Endothelial cell of umbilical vein (primary cell): ENCODE data around the gene TUBA4A. TPM values are rescaled to one million over a fixed set of nuclear protein-coding genes. Genes with fewer than 3 reads are reported as not detected.

Experiments used
- BruUV-seq: library from RNA; stranded (reverse); fragments of 400-500 nt; replicated peaks from 2 replicates; lab custom pipeline; 2021; lab: Mats Ljungman, UMichigan
- CTCF ChIA-PET: fragments of 300-600, 350-600 bp; sonication (Branson Sonifier 250); formaldehyde crosslinking; loops from one replicate; lab custom pipeline; 2021; ENCODE audit warnings: antibody characterized with exemption, inconsistent platforms; lab: Charles Lee
- POLR2A ChIA-PET: fragments of 300-600, 350-600 bp; sonication (Branson Sonifier 250); formaldehyde crosslinking; loops from one replicate; lab custom pipeline; 2021; ENCODE audit warnings: antibody characterized with exemption, inconsistent platforms; lab: Charles Lee
- DNase-seq: peaks from one replicate; pipeline ENCODE4 v3.0.0-alpha.2; 2011; ENCODE audit warnings: low read depth, low spot score
- FAIRE-seq: peaks from 2 replicates; lab custom pipeline; 2011; peaks lifted over from hg19 to GRCh38; lab: Jason Lieb, UNC
- H2AFZ ChIP-seq: 2 replicates; pipeline ENCODE4 v1.6.0; 2012; ENCODE audit warnings: low read depth, low read length, control low read depth, inconsistent platforms
- H3K27ac ChIP-seq: 2 replicates; pipeline ENCODE4 v1.5.1; 2011; ENCODE audit warnings: low read depth, mild to moderate bottlenecking, control low read depth, low read length, moderate library complexity; ENCODE audit not compliant: insufficient read depth
- H3K27me3 ChIP-seq, 2 experiments: 2 replicates each; pipeline versions ENCODE4 v1.6.0 to v1.6.1; 2011; ENCODE audit warnings: low read length in 2 of 2, mixed read lengths in 1 of 2; ENCODE audit not compliant: control insufficient read depth in 2 of 2, insufficient read depth in 2 of 2
- H3K36me3 ChIP-seq, 2 experiments: 2 replicates in 1 of 2; 3 replicates in 1 of 2; pipeline ENCODE4 v1.5.1; 2011; ENCODE audit warnings: low read length in 2 of 2, mild to moderate bottlenecking in 1 of 2, moderate library complexity in 1 of 2; ENCODE audit not compliant: control insufficient read depth in 2 of 2, insufficient read depth in 2 of 2; ENCODE audit errors: extremely low read depth in 1 of 2
- H3K4me1 ChIP-seq: 3 replicates; pipeline ENCODE4 v1.5.1; 2011; ENCODE audit warnings: mild to moderate bottlenecking, low read length; ENCODE audit not compliant: control insufficient read depth, insufficient read depth; ENCODE audit errors: extremely low read depth
- H3K4me2 ChIP-seq: 2 replicates; pipeline ENCODE4 v1.6.1; 2011; ENCODE audit warnings: low read length, control low read depth, mixed read lengths; ENCODE audit not compliant: insufficient read depth
- H3K4me3 ChIP-seq, 3 experiments: fragments of 200-600 bp in 1 of 3; sonication (generic), shearing (Covaris generic) in 1 of 3; replicated peaks in 1 of 3; 2 replicates each; pipeline ENCODE4 v1.5.1; 2011 to 2016; ENCODE audit warnings: control low read depth in 3 of 3, low read length in 3 of 3, mild to moderate bottlenecking in 2 of 3, inconsistent platforms in 1 of 3, low read depth in 1 of 3, moderate library complexity in 1 of 3; ENCODE audit not compliant: insufficient read depth in 1 of 3
- H3K79me2 ChIP-seq: 2 replicates; pipeline ENCODE4 v1.6.0; 2012; ENCODE audit warnings: low read length, inconsistent platforms; ENCODE audit not compliant: control insufficient read depth, insufficient read depth
- H3K9ac ChIP-seq: replicated peaks from 2 replicates; pipeline ENCODE3; 2011; ENCODE audit warnings: low read length, control low read depth; ENCODE audit not compliant: insufficient read depth; ENCODE audit errors: extremely low read depth
- H3K9me1 ChIP-seq: replicated peaks from 3 replicates; pipeline ENCODE4 v1.6.0; 2011; ENCODE audit warnings: mild to moderate bottlenecking, low read length; ENCODE audit not compliant: control insufficient read depth, insufficient read depth; ENCODE audit errors: extremely low read depth
- H3K9me3 ChIP-seq: replicated peaks from 2 replicates; pipeline ENCODE4 v1.5.1; 2012; ENCODE audit warnings: low read length, inconsistent platforms; ENCODE audit not compliant: control insufficient read depth, insufficient read depth
- H4K20me1 ChIP-seq: replicated peaks from 2 replicates; pipeline ENCODE3; 2011; ENCODE audit warnings: mild to moderate bottlenecking, low read length; ENCODE audit not compliant: control insufficient read depth, insufficient read depth; ENCODE audit errors: extremely low read depth
- MYC ChIP-seq: IDR thresholded peaks from one replicate; pipeline ENCODE4 v1.6.1; 2011; ENCODE audit warnings: mild to moderate bottlenecking, low read depth, low read length
- POLR2A ChIP-seq: IDR thresholded peaks from 2 replicates; pipeline ENCODE4 v1.6.1; 2012; ENCODE audit warnings: low read depth, mild to moderate bottlenecking, control low read depth, low read length
- POLR2AphosphoS5 ChIP-seq: IDR thresholded peaks from 2 replicates; pipeline ENCODE4 v1.6.1; 2012; ENCODE audit warnings: low read depth, mild to moderate bottlenecking, control low read depth, low read length, moderate library complexity; ENCODE audit not compliant: insufficient read depth
- dilution Hi-C: fragments of 300-500 bp; cut with MboI; formaldehyde crosslinking; loops from one replicate; pipeline ENCODE4 v1.15.0; 2019; ENCODE audit warnings: low sequenced_read_pairs; ENCODE audit not compliant: extremely low pct_ligation_motif_present
- intact Hi-C: fragments of 100-400 bp; cut with micrococcal nuclease; formaldehyde crosslinking; loops from one replicate; pipeline ENCODE4 v1.10.0; 2022
- polyA plus RNA-seq, 4 experiments: library from polyadenylated mRNA; depleted of rRNA in 3 of 4; stranded (reverse) in 3 of 4; unstranded in 1 of 4; fragments of >200 nt; gene quantifications; 2 replicates each; pipeline versions ENCODE4 v1.2.1 to v1.2.3, GENCODE V29; 2011 to 2012; ENCODE audit warnings: missing spikeins in 1 of 4
- total RNA-seq: library from RNA; stranded (reverse); gene quantifications from 2 replicates; pipeline ENCODE4 v1.2.3, GENCODE V29; 2021
- TF ChIP-seq, protein P1 (sequence below): IDR thresholded peaks from 2 replicates; pipeline ENCODE4 v1.6.1; 2011; ENCODE audit not compliant: insufficient read depth, insufficient read length
- TF ChIP-seq, protein P2 (sequence below), 2 donors: IDR thresholded peaks; 1 replicate in 1 of 2; 2 replicates in 1 of 2; pipeline ENCODE4 v1.5.1; 2011; ENCODE audit warnings: low read length in 2 of 2, mild to moderate bottlenecking in 2 of 2, moderate library complexity in 2 of 2, control low read depth in 1 of 2, inconsistent platforms in 1 of 2, low read depth in 1 of 2; ENCODE audit not compliant: insufficient read depth in 1 of 2; ENCODE audit errors: extremely low read depth in 1 of 2

TUBA4A gene
- total and polyA plus RNA-seq, 2 donors (not counting 3 experiments of a cell fraction or from before 2014, with no cell fraction given) = 16.5 to 24.8 TPM

DNA sequence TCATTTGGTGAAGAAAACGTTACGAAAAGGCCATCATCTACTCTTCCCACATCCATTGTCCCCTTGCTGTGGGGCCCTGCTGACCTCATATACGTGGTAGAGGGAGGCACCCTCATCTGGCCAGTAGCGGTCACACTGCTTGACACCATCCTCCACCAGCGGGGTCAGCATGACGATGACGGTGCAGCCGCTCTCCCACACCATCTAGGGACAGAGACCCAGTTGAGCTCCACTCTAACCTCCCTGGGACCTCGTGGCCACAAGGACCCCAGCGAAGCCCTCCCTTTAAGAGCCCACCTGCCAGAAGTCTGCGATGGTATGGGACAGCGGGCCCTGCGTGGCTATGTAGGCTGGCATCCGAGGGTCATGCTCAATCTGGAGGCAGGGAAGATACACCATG lies 42.4 kb upstream of the TUBA4A start:
- dilution Hi-C loops = no loop called here

More for the DNA sequence above, 42.4 kb upstream of the TUBA4A start:
- Histone ChIP-seq H3K27ac (no peak overlapping the region), H3K4me3 (no peak overlapping the region), H3K9me3 (no peaks in the 10 kb centered on the region), H3K36me3 (no peaks in the 10 kb centered on the region), H3K9me1 (no peaks in the 10 kb centered on the region), H3K27me3 (peaks cover 1 to 9% of the 10 kb centered on the region in 2 experiments), H3K79me2 (no peaks in the 10 kb centered on the region), H2AFZ (no peak overlapping the region), H4K20me1 (no peaks in the 10 kb centered on the region), H3K4me1 (peaks cover 4% of the 10 kb centered on the region), H3K9ac (no peak overlapping the region), H3K4me2 (no peak overlapping the region)
- intact Hi-C loops = loop anchor here (5.0 kb wide), 2 partner anchors 91 to 314 kb away; partner anchors contain the start of gene DNPEP
- TF ChIP-seq POLR2AphosphoS5 (no peak), MYC (no peak), POLR2A (no peak)
- TF ChIP-seq, protein P1, sequence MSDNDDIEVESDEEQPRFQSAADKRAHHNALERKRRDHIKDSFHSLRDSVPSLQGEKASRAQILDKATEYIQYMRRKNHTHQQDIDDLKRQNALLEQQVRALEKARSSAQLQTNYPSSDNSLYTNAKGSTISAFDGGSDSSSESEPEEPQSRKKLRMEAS = no peak
- TF ChIP-seq, protein P2, sequence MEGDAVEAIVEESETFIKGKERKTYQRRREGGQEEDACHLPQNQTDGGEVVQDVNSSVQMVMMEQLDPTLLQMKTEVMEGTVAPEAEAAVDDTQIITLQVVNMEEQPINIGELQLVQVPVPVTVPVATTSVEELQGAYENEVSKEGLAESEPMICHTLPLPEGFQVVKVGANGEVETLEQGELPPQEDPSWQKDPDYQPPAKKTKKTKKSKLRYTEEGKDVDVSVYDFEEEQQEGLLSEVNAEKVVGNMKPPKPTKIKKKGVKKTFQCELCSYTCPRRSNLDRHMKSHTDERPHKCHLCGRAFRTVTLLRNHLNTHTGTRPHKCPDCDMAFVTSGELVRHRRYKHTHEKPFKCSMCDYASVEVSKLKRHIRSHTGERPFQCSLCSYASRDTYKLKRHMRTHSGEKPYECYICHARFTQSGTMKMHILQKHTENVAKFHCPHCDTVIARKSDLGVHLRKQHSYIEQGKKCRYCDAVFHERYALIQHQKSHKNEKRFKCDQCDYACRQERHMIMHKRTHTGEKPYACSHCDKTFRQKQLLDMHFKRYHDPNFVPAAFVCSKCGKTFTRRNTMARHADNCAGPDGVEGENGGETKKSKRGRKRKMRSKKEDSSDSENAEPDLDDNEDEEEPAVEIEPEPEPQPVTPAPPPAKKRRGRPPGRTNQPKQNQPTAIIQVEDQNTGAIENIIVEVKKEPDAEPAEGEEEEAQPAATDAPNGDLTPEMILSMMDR (IDR thresholded peaks at IDR 0.05; ENCODE audit: extremely low read depth in 1 of 2, insufficient read depth in 1 of 2, low read depth in 1 of 2, low read length in 2 of 2) = no peak
- FAIRE-seq = no peak
- CTCF ChIA-PET = interaction anchor here (1.7 to 11.2 kb wide), 9 partner anchors 12 to 266 kb away, joined by 8 to 253 read pairs (median 14); partner anchors contain the start of genes CNPPD1, DNAJB2, NHEJ1 and SLC23A3
- POLR2A ChIA-PET = no interaction called here
- DNase-seq = no peak
- BruUV-seq = no TSS peak
